H7 (cell line): ENCODE measurements around the gene SLC16A3. TPM values are rescaled to one million over a fixed set of nuclear protein-coding genes. Genes with fewer than 3 reads are reported as not detected.
A peak's percentile ranks its signal among the peaks of the same experiment; 100 is the strongest.

Experiments used
- DNase-seq: peaks from one replicate; pipeline ENCODE4 v3.0.0; 2012
- H3K27me3 ChIP-seq: 2 replicates; pipeline ENCODE4 v1.6.0; 2011; ENCODE audit warnings: mild to moderate bottlenecking, low read length; ENCODE audit not compliant: control insufficient read depth, insufficient read depth
- H3K36me3 ChIP-seq: replicated peaks from 2 replicates; pipeline ENCODE4 v1.5.1; 2011; ENCODE audit warnings: low read length; ENCODE audit not compliant: control insufficient read depth, insufficient read depth
- H3K4me3 ChIP-seq: 2 replicates; pipeline ENCODE4 v1.5.1; 2011; ENCODE audit warnings: low read depth, mild to moderate bottlenecking, control low read depth, low read length, moderate library complexity; ENCODE audit not compliant: insufficient read depth
- total RNA-seq: library from RNA; depleted of rRNA; stranded (reverse); fragments of >200 nt; shearing (Covaris generic); gene quantifications from 2 replicates; pipeline ENCODE4 v1.2.3, GENCODE V29; 2014

Gene SLC16A3
- total RNA-seq, 1 experiment from 2014 or later: 31.2 TPM

- Histone ChIP-seq H3K27me3 (peaks cover 7% of the 10 kb centered on the region), H3K36me3 (no peaks in the 10 kb centered on the region), H3K4me3 (no peak overlapping the region)
- DNase-seq: peak; percentile 58
Measured at GRCh38 chr17:82214012-82214628, 14.7 kb upstream of the SLC16A3 start.

DNA sequence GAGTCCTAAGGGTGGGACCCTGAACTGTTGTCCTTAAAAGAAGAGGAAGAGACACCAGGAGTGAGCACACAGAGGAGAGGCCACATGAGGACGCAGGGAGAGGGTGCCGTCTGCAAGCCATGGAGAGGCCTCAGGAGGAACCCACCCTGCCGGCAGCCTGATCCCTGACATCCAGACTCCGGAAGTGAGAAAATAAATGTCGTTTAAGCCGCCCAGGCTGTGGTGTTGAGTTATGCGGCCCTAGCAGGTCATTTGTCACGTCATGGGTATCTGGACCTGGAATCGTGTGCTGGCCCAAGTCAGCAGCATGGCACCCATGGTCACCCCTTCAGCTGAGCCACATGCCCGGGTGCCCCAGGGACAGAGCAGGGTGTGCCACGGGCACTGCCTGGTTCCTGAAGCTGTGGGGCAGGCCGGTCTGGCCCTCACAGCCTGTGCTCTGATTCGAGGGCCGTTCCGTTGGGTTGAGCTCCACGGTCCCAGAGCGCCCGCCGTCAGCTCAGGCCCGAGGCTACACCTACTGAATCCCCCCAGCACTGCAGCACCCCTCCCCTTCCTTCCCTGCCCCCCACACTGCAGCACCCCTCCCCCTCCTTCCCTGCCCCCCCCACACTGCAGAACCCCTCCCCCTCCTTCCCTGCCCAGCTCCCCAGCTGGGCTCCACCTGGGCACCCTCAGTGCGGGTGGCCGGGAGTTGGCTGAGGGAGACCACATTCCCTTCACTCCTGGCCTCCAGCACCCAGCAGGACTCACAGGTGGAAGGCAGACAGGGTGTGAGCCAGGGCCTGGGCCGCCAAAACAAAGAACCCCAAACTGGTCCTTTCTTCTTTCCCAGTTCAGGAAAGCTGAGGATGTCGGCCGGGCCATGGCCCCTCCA lies 13.5 kb upstream of the SLC16A3 start:
- DNase-seq: peak; percentile 88
- peaks cover 7% of the 10 kb centered on the region for H3K27me3 ChIP-seq

GRCh38 chr17:82215972-82216300 lies 12.9 kb upstream of the SLC16A3 start:
- DNase-seq: peak; percentile 44
- H3K27me3 ChIP-seq: peaks cover 7% of the 10 kb centered on the region

More for the DNA sequence above, 13.5 kb upstream of the SLC16A3 start:
- Histone ChIP-seq H3K4me3 (no peak overlapping the region), H3K36me3 (no peaks in the 10 kb centered on the region)

GRCh38 chr17:82216301-82217119 lies 12.3 kb upstream of the SLC16A3 start:
- peaks cover 7% of the 10 kb centered on the region for H3K27me3 ChIP-seq
- H3K36me3 ChIP-seq: no peaks in the 10 kb centered on the region
- DNase-seq: peak; percentile 41
- no peak overlapping the region for H3K4me3 ChIP-seq

More at GRCh38 chr17:82215972-82216300, 12.9 kb upstream of the SLC16A3 start:
- Histone ChIP-seq H3K4me3 (no peak overlapping the region), H3K36me3 (no peaks in the 10 kb centered on the region)

DNA sequence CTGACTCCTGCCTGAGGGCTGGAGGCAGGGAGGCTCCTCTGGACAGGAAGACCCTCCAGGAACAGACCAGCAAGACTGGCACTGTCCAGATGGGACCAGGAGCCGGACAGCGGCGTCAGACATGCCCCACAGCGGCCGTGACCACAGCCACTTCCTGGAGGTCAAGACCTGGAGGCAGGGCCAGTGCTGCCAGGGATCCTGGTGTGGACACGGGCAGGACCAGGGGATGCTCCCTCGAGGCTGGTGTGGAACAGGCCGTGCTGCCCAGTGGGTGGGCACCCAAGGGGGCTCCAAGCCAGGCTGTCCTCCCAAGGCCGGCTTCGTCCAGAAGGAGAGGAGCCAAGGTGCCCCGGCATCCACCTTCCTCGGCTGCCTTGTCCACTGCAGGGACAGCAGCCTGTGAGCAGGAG lies 11.7 kb upstream of the SLC16A3 start:
- Histone ChIP-seq H3K4me3 (no peak overlapping the region), H3K36me3 (no peaks in the 10 kb centered on the region), H3K27me3 (peaks cover 7% of the 10 kb centered on the region)
- no peak for DNase-seq

GRCh38 chr17:82217530-82218204 lies 11.2 kb upstream of the SLC16A3 start:
- no peaks in the 10 kb centered on the region for H3K36me3 ChIP-seq
- H3K27me3 ChIP-seq: peaks cover 7% of the 10 kb centered on the region
- no peak overlapping the region for H3K4me3 ChIP-seq
- DNase-seq: peak; percentile 51

DNA sequence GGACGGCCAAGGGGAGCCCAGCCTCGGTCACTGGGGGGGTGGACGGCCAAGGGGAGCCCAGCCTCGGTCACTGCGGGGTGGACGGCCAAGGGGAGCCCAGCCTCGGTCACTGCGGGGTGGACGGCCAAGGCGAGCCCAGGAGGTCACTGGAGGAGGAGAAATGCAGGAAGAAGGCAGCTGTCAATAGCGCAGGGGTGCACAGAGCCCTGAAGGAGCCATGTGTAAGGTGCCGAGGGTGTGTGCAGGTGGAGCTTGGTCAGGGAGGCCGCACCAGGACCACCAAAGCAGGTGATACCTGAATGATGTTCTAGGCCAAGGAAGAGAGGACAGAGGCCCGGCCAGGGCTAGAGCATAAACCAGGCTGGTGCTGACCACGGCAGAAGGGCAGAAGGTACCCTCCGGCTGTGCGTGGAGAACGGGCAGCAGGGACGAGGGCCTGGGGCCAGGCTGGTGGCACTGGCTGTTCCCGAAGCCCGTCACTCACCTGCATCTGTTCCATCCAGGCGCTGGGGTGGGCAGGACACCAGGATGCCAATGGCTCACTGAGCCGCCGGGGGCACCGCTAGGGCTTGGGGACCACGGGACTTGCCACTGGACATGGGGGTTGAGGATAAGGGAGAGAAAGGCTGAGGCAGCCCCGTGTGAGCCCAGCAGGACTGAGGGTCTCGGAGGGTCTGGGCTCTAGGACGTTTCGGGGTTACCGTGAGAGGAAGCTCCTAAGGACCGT lies 10.3 kb upstream of the SLC16A3 start:
- peak; percentile 49 for DNase-seq
- no peak overlapping the region for H3K4me3 ChIP-seq
- H3K36me3 ChIP-seq: no peaks in the 10 kb centered on the region
- H3K27me3 ChIP-seq: peaks cover 2% of the 10 kb centered on the region

DNA sequence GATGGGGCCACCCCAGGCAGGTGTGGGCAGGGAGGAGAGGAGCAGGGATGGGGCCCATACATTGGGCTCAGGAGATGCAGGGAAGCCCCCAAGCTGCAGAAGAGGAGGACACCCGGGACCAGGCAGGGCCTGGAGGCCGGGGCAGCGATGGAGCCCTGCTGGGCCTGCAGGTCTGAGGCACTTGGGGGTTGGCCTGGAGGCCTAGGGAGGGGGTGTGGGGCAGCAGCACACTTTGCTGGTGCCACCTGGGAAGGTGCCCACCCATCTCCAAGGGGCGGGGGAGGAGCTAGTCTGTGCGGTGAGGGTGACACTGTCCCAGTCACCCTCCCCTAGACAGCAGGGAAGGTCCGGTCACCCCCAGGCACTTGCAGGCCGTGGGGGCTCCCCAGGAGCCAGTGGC lies 9.8 kb upstream of the SLC16A3 start:
- Histone ChIP-seq H3K27me3 (no peaks in the 10 kb centered on the region; the same call in 1 of the 2 replicates), H3K4me3 (no peak overlapping the region), H3K36me3 (no peaks in the 10 kb centered on the region)
- DNase-seq: peak; percentile 47

- H3K27me3 ChIP-seq: no peaks in the 10 kb centered on the region
- no peak overlapping the region for H3K4me3 ChIP-seq
- no peaks in the 10 kb centered on the region for H3K36me3 ChIP-seq
- DNase-seq: no peak
Measured at GRCh38 chr17:82219753-82220709, 8.8 kb upstream of the SLC16A3 start.

- H3K27me3 ChIP-seq: no peaks in the 10 kb centered on the region
- no peaks in the 10 kb centered on the region for H3K36me3 ChIP-seq
- DNase-seq: no peak
- H3K4me3 ChIP-seq: no peak overlapping the region
Measured at GRCh38 chr17:82221341-82221902, 7.4 kb upstream of the SLC16A3 start.

DNA sequence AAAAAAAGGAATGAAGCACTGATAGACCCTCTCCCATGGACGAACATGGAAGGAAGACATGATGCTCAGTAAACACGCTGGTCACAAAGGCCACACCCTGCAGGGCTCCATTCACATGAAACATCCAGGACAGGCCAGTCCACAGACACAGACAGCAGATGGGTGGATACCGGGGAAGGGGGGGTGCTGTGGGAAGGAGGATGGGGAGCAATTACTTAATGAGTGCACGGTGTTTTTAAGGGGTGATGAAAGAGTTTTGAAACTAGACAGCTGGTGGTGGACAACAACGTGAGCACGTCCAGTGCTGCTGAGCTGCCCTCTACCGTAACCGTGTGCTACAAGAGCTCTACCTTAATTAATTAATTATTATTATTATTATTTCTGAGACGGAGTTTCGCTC lies 6.0 kb upstream of the SLC16A3 start:
- Histone ChIP-seq H3K4me3 (no peak overlapping the region), H3K36me3 (no peaks in the 10 kb centered on the region), H3K27me3 (peaks cover 3% of the 10 kb centered on the region)
- no peak for DNase-seq

DNA sequence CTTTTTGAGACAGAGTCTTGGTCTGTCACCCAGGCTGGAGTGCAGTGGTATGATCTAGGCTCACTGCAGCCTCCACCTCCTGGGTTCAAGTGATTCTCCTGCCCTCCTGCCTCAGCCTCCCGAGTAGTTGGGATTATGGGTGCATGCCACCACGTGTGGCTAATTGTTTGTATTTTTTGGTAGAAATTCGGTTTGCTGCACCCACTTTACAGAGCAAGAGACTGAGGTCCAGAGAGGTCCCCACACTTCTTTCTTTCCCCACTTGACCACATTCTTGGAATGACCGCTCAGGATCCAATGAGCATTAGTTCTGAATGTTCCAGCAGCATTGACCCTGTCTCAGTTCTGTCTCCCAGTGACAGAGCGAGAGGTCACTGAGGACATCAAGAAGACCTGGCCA lies 5.3 kb upstream of the SLC16A3 start:
- no peak overlapping the region for H3K4me3 ChIP-seq
- peaks cover 10% of the 10 kb centered on the region for H3K27me3 ChIP-seq
- DNase-seq: no peak
- H3K36me3 ChIP-seq: no peaks in the 10 kb centered on the region

DNA sequence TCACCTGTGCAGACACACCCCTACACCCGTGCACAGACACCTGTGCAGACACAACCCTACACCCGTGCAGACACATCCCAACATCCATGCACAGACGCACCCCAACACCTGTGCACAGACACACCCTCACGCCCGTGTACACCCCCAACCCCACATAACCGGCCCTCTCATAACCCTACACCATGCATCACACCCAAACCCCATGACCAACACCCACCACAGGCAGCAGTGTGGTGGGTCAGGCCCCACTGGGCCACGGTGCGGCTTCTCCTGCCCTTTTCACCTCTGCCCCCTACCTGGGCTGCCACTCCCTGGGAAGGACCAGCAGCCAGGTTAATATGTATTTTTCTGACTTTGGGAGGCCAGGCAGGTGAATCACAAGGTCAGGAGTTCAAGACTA lies 4.2 kb upstream of the SLC16A3 start:
- no peak for DNase-seq
- Histone ChIP-seq H3K36me3 (no peaks in the 10 kb centered on the region), H3K27me3 (peaks cover 19% of the 10 kb centered on the region), H3K4me3 (no peak overlapping the region)
